Aorta (tissue), 5 donors: Measurements from ENCODE around the gene KRT76. TPM values are rescaled to one million over a fixed set of nuclear protein-coding genes. Genes with fewer than 3 reads are reported as not detected.

ENCODE experiments used
- ATAC-seq: fragments of 200-7000 bp; cut with Tn5 transposase; one replicate; pipeline ENCODE4 v1.9.1; 2022; ENCODE audit warnings: moderate library complexity; ENCODE audit not compliant: low FRiP score
- DNase-seq, 2 donors: peaks; one replicate each; pipeline ENCODE4 v3.0.0-alpha.2; 2020
- H3K27ac ChIP-seq, 2 donors: one replicate each; pipeline ENCODE4 v1.5.1; 2013; ENCODE audit warnings: low read length in 2 of 2, mild to moderate bottlenecking in 2 of 2, moderate library complexity in 2 of 2, control low read depth in 1 of 2, inconsistent platforms in 1 of 2, low read depth in 1 of 2
- H3K27me3 ChIP-seq, 2 donors: one replicate each; pipeline ENCODE4 v1.6.1; 2013; ENCODE audit warnings: control low read depth in 1 of 2, low read length in 1 of 2, mild to moderate bottlenecking in 1 of 2, moderate library complexity in 1 of 2; ENCODE audit not compliant: insufficient read depth in 2 of 2, control insufficient read depth in 1 of 2
- H3K36me3 ChIP-seq, 2 donors: one replicate each; pipeline ENCODE4 v1.6.1; 2013; ENCODE audit warnings: control low read depth in 1 of 2, low read length in 1 of 2, mild to moderate bottlenecking in 1 of 2; ENCODE audit not compliant: insufficient read depth in 2 of 2, control insufficient read depth in 1 of 2
- H3K4me1 ChIP-seq, 2 donors: one replicate each; pipeline ENCODE4 v1.6.1; 2013; ENCODE audit warnings: low read length in 2 of 2, control low read depth in 1 of 2, mild to moderate bottlenecking in 1 of 2, moderate library complexity in 1 of 2; ENCODE audit not compliant: insufficient read depth in 2 of 2, control insufficient read depth in 1 of 2
- H3K4me3 ChIP-seq, 2 donors: one replicate each; pipeline ENCODE4 v1.5.1; 2013; ENCODE audit warnings: low read length in 2 of 2, control low read depth in 1 of 2, mild to moderate bottlenecking in 1 of 2
- H3K9me3 ChIP-seq: one replicate; pipeline ENCODE4 v1.6.1; 2013; ENCODE audit warnings: mild to moderate bottlenecking, low read length; ENCODE audit not compliant: control insufficient read depth
- WGBS, 2 donors: extraction: QIAGEN DNeasy Blood & Tissue Kit; methylation state at CpG; one replicate each; pipeline ENCODE4 v1.1.7; 2013; 5-methylcytosine and 5-hydroxymethylcytosine counted together
- intact Hi-C, 2 donors: fragments of 100-400 bp; cut with DNase I; formaldehyde crosslinking; loops; one replicate each; pipeline versions ENCODE4 v1.14.2 to v1.15.0; 2022
- polyA plus RNA-seq, 2 donors: library from polyadenylated mRNA; stranded (reverse); fragments of 200-250 nt; gene quantifications; one replicate each; pipeline ENCODE4 v1.2.3, GENCODE V29; 2013
- total RNA-seq, 2 donors: library from RNA; stranded (reverse); fragmentation: NEBNext Ultra II Directional; extraction: Animal tissue kit (Norgen Biotek cat#: 25700); gene quantifications; one replicate each; pipeline ENCODE4 v1.2.1, GENCODE V29; 2021
- donor health status: healthy with polysubstance abuse.
- donor health status: Bipolar disorder and iron deficiency.
- donor health status: DM: no; HTN: no; CAD: no.
- donor health status: DM: no; HTN: no; CAD: no.
- donor health status: DM: yes; HTN: yes; CAD: no.

KRT76 gene
- total and polyA plus RNA-seq, 4 donors = not detected

- no peaks in the 10 kb centered on the region for H3K4me1 ChIP-seq
- H3K9me3 ChIP-seq = peaks cover 3% of the 10 kb centered on the region
- no peak overlapping the region for H3K27ac ChIP-seq
- H3K27me3 ChIP-seq = peaks cover 0 to 2% of the 10 kb centered on the region in 2 donors
- no peak overlapping the region for H3K4me3 ChIP-seq
- 80 to 84% methylated on average over 6 of the region's 6 CpGs for WGBS, 2 donors
- no peaks in the 10 kb centered on the region for H3K36me3 ChIP-seq
- intact Hi-C loops = no loop called here
- no peak for DNase-seq
- no peak for ATAC-seq
Observed at GRCh38 chr12:52788192-52788875, 11.2 kb upstream of the KRT76 start.

- no peak for ATAC-seq
- 75 to 82% methylated on average over 6 of the region's 6 CpGs for WGBS, 2 donors
- Histone ChIP-seq H3K36me3 (no peaks in the 10 kb centered on the region), H3K27me3 (peaks cover 0 to 2% of the 10 kb centered on the region in 2 donors), H3K4me3 (no peak overlapping the region), H3K27ac (no peak overlapping the region), H3K4me1 (no peaks in the 10 kb centered on the region), H3K9me3 (peaks cover 3% of the 10 kb centered on the region)
- intact Hi-C loops = no loop called here
- DNase-seq = no peak
Observed at GRCh38 chr12:52787324-52788191, 10.4 kb upstream of the KRT76 start.

GRCh38 chr12:52784909-52785308 is 7.8 kb upstream of the KRT76 start:
- no peak overlapping the region for H3K4me3 ChIP-seq
- no peaks in the 10 kb centered on the region for H3K4me1 ChIP-seq
- H3K9me3 ChIP-seq = no peaks in the 10 kb centered on the region
- ATAC-seq = no peak
- DNase-seq = no peak
- intact Hi-C loops = no loop called here
- H3K27me3 ChIP-seq = peaks cover 0 to 2% of the 10 kb centered on the region in 2 donors
- WGBS, 2 donors = 74 to 79% methylated on average over 3 of the region's 3 CpGs
- H3K27ac ChIP-seq = no peak overlapping the region
- no peaks in the 10 kb centered on the region for H3K36me3 ChIP-seq

GRCh38 chr12:52783563-52784316 is 6.6 kb upstream of the KRT76 start:
- WGBS, 2 donors = 82 to 84% methylated on average over 7 of the region's 7 CpGs
- peaks cover 0 to 2% of the 10 kb centered on the region in 2 donors for H3K27me3 ChIP-seq
- H3K4me1 ChIP-seq = no peaks in the 10 kb centered on the region
- H3K36me3 ChIP-seq = no peaks in the 10 kb centered on the region
- H3K9me3 ChIP-seq = no peaks in the 10 kb centered on the region
- intact Hi-C loops = no loop called here
- no peak overlapping the region for H3K27ac ChIP-seq
- ATAC-seq = no peak
- DNase-seq = no peak
- no peak overlapping the region for H3K4me3 ChIP-seq

GRCh38 chr12:52782502-52782901 is 5.4 kb upstream of the KRT76 start:
- H3K9me3 ChIP-seq = no peaks in the 10 kb centered on the region
- no peak overlapping the region for H3K27ac ChIP-seq
- H3K36me3 ChIP-seq = no peaks in the 10 kb centered on the region
- WGBS, 2 donors = 91 to 92% methylated on average over 4 of the region's 4 CpGs
- H3K27me3 ChIP-seq = peaks cover 0 to 2% of the 10 kb centered on the region in 2 donors
- no peak overlapping the region for H3K4me3 ChIP-seq
- DNase-seq (no peak), ATAC-seq (no peak)
- intact Hi-C loops = no loop called here
- H3K4me1 ChIP-seq = no peaks in the 10 kb centered on the region

- Histone ChIP-seq H3K27me3 (peaks cover 0 to 2% of the 10 kb centered on the region in 2 donors), H3K27ac (no peak overlapping the region), H3K9me3 (no peaks in the 10 kb centered on the region), H3K4me1 (no peaks in the 10 kb centered on the region), H3K36me3 (no peaks in the 10 kb centered on the region), H3K4me3 (no peak overlapping the region)
- no peak for ATAC-seq
- intact Hi-C loops = no loop called here
- 70 to 77% methylated on average over 4 of the region's 4 CpGs for WGBS, 2 donors
- DNase-seq = no peak
Observed at GRCh38 chr12:52781399-52782082, 4.4 kb upstream of the KRT76 start.

- Histone ChIP-seq H3K4me3 (no peak overlapping the region), H3K9me3 (no peaks in the 10 kb centered on the region), H3K27me3 (peaks cover 0 to under 1% of the 10 kb centered on the region in 2 donors), H3K36me3 (no peaks in the 10 kb centered on the region), H3K27ac (no peak overlapping the region), H3K4me1 (no peaks in the 10 kb centered on the region)
- 90 to 91% methylated on average over 6 of the region's 6 CpGs for WGBS, 2 donors
- no peak for ATAC-seq
- intact Hi-C loops = no loop called here
- DNase-seq = no peak
Observed at GRCh38 chr12:52779914-52780313, 2.8 kb upstream of the KRT76 start.

GRCh38 chr12:52778833-52779232 is 1.7 kb upstream of the KRT76 start:
- 89 to 93% methylated on average over 2 of the region's 2 CpGs for WGBS, 2 donors
- ATAC-seq (no peak), DNase-seq (no peak)
- intact Hi-C loops = no loop called here
- Histone ChIP-seq H3K4me3 (no peak overlapping the region), H3K27ac (no peak overlapping the region), H3K4me1 (no peaks in the 10 kb centered on the region), H3K9me3 (no peaks in the 10 kb centered on the region), H3K27me3 (no peaks in the 10 kb centered on the region), H3K36me3 (no peaks in the 10 kb centered on the region)
